GM21381 (cell line): ENCODE results near the gene MMP24OS.
"Not testable (repeated sequence)": the region's sequence is repeated elsewhere in the genome, so short reads cannot be mapped to it uniquely, and the experiment has no call there.

Source experiments
- ATAC-seq: cut with Tn5 transposase; IDR thresholded peaks from one replicate; pipeline ENCODE4 v1.9.1; 2021; ENCODE audit warnings: mild to moderate bottlenecking, moderate library complexity; ENCODE audit not compliant: unreplicated experiment

Gene MMP24OS

DNA sequence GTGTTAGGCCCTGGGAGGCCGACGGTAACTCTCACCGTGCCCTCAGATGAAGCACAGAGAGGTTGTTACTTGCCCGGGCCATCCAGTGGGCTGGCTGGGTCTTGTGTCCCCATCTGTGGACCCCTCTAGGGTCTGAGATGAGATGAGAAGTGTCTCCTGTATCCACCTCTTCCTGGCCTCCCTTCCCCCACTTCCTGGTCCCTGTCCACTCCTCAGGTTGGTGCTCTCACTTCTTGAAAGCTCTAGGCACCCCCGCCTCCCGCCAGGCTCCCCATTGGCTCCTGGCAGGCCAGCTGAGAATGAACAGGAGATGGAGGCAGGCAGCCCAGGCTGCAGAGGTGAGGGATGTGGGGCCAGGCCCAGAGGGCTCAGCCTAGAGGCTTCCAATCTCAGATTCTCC, 1.5 kb downstream of the MMP24OS start:
- ATAC-seq, result no peak

DNA sequence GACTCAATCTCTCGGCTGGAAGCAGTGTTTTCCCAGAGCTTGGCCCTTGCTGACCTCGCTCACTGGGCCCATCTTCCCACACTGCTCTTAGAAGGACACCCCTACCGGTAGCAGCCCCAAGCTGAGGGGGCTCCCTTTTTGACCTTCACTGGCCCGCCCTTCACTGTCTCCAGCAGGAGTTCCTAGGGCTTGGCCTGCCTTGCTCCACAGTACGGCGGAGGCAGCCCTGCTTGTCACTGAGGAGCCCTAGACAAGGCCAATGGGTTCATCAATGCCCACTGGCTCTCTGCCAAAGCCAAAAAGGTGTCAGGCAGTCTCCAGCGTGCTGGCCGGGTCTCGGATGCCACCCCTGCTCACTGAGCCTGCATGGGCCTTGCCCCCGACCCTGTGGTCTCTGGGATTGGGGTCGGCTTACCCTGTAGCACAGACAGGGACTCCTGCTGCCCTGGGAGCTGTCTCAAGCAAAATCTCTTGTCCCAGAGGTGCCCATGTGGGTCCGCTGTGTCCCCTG, 2.1 kb downstream of the MMP24OS start:
- no peak for ATAC-seq

- no peak for ATAC-seq
These were observed 3.5 kb downstream of the MMP24OS start for GRCh38 chr20:35274172-35275092.

- ATAC-seq, result no peak
These were observed 4.3 kb downstream of the MMP24OS start for GRCh38 chr20:35273449-35274171.

GRCh38 chr20:35271904-35272303, 6.0 kb downstream of the MMP24OS start:
- ATAC-seq, result no peak

- no peak for ATAC-seq
These were observed 6.6 kb downstream of the MMP24OS start for GRCh38 chr20:35271073-35271882.

- no peak for ATAC-seq
These were observed 7.7 kb downstream of the MMP24OS start for GRCh38 chr20:35270021-35270902.

DNA sequence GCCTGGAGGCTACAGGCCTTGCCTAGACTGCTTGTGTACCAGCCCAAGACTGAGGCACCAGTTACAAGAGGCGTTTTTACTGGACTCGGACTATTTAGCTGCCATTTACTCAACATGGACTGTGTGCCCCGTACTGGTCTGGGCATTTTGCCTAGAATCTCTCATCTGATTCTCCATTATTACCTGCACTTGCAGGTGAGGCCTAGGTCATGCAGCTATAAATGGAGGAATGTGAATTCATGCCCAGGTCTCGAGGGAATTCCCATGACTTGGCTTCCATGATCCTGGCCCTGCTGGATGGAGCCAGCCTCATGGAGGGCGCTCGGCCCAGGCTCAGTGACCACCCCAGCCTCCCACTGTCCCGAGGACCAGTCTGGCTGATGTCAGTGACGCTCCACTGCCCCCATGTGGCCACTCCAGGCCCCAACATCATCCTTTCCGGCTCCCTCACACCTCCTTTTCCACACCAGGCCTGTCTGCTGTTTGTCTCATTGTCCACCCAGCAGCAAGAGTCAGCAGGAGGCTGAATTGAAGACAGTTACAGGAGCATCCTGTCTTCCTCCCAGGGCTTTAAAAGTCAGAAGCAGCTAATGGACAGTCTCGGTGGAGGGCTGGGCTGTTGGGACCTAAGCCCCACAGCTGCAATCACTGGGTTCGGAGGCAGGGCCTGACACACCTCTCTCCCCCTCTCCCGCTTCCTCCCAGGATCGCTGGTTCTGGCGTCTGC, 8.7 kb downstream of the MMP24OS start:
- ATAC-seq, result no peak

DNA sequence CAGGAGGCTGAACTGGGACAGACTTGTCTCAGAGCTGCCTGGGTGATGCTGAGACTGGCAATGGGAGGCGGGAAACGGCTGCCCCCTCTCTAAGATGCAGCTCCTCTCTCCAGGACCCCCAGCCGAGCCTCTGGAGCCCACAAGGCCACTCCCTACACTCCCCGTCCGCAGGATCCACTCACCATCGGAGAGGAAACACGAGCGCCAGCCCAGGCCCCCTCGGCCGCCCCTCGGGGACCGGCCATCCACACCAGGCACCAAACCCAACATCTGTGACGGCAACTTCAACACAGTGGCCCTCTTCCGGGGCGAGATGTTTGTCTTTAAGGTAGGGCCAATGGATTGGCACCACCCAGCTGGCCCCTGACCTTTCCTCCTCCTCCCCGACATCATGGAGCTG, 10.8 kb downstream of the MMP24OS start:
- ATAC-seq, result no peak

- ATAC-seq, result no peak
These were observed 13.2 kb downstream of the MMP24OS start for GRCh38 chr20:35264755-35265154.

DNA sequence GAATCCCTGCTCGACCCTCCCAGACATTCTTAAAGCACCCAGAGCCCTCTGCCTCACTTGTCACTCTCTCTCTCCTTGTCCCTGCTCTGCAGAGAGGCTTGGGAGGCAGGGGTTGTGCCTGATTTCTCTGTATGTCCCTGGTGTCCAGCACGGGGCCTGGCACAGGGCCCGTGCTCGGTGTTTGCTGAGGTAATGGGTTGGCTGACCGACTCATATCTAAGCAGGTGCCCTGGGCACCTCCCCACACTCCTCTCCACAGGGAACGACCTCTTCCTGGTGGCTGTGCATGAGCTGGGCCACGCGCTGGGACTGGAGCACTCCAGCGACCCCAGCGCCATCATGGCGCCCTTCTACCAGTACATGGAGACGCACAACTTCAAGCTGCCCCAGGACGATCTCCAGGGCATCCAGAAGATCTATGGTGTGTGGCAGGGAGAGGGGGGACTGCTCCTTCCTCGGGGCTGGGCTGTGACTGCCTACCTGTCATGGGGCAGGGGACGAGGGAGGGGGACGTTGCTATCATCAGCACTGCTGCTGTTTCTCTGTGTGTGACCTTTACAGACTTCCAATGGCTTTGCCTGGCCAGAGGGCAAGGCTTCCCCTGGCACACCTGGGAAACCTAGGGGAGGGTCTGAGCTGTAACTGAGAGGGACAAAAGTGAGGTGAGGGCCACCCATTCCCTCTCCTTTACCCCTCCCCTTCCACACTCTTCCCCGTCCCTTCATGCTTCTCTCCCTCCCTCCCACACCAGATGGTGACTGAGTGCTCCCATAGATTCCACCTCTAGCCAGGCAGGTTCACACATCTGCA, 14.2 kb downstream of the MMP24OS start:
- ATAC-seq, result no peak

GRCh38 chr20:35262731-35263531, 15.0 kb downstream of the MMP24OS start:
- not testable (repeated sequence) for ATAC-seq

DNA sequence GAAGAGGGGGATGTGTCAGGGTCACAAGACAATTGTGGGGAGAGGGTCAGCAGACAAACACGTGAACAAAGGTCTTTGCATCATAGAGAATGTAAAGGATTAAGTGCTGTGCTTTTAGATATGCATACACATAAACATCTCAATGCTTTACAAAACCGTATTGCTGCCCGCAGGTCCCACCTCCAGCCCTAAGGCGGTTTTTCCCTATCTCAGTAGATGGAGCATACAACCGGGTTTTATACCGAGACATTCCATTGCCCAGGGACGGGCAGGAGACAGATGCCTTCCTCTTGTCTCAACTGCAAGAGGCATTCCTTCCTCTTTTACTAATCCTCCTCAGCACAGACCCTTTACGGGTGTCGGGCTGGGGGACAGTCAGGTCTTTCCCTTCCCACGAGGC, 15.6 kb downstream of the MMP24OS start:
- not testable (repeated sequence) for ATAC-seq

DNA sequence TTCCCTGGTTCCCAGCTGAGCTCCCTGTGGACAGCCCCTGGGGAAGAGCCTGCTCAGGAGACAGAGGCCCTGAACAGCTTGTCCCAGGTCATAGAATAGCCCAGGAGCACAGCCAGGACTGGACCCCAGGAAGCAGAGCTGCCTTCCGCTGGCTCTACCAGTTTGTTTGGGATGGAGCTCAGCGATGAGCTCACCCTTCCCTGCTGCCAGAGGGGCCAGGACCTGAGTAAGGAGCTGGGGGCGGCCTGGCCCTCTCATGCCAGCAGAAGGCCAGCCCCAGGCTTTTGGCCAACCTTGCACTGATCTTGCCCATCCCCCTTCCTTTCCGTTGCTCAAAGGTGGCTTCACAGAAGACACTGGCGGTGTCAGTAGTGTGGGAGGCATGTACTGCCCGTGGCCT, 17.5 kb downstream of the MMP24OS start:
- ATAC-seq, result no peak

- no peak for ATAC-seq
These were observed 20.6 kb downstream of the MMP24OS start for GRCh38 chr20:35257175-35257909.

DNA sequence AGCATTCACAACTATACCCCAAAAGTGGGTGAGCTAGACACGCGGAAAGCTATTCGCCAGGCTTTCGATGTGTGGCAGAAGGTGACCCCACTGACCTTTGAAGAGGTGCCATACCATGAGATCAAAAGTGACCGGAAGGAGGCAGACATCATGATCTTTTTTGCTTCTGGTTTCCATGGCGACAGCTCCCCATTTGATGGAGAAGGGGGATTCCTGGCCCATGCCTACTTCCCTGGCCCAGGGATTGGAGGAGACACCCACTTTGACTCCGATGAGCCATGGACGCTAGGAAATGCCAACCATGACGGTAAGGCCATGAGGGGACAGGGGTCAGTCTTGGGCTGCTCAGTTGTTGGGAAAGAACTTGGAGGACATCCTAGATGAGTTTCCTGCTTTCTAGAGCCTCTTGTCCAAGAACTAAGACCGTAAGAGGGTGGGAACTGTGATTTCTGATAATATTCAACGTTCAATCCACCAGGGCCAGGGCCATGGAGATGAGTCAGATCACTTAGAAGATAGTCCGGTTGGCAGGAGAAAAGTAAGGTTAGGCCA, 23.4 kb downstream of the MMP24OS start:
- no peak for ATAC-seq

GRCh38 chr20:35253010-35253409, 24.9 kb downstream of the MMP24OS start:
- ATAC-seq, result no peak
